SK-N-SH (cell line): ENCODE data around the gene CYP2W1.

Experiments
- CTCF ChIP-seq: fragments of 200-600 bp; sonication (generic); IDR thresholded peaks from 2 replicates; pipeline ENCODE4 v1.6.1; 2017; ENCODE audit warnings: antibody characterized with exemption, mild to moderate bottlenecking, moderate library complexity
- EP300 ChIP-seq, 2 experiments: IDR thresholded peaks; 2 replicates each; pipeline versions ENCODE4 v1.4.0 to v1.6.1; 2012; ENCODE audit warnings: borderline replicate concordance in 1 of 2, low read depth in 1 of 2, low read length in 1 of 2
- IRF3 ChIP-seq: fragments of 150-350 bp; IDR thresholded peaks from 2 replicates; pipeline ENCODE4 v1.6.1; 2016; ENCODE audit warnings: mild to moderate bottlenecking, low read depth, low read length
- NRF1 ChIP-seq: IDR thresholded peaks from 2 replicates; pipeline ENCODE4 v1.6.1; 2012; ENCODE audit warnings: low read depth, mild to moderate bottlenecking, low read length

GRCh38 chr7:951881-952547 is 31.0 kb upstream of the CYP2W1 start:
- TF ChIP-seq EP300 (IDR thresholded peaks at IDR 0.05; ENCODE audit: borderline replicate concordance in 1 of 2, low read depth in 1 of 2, low read length in 1 of 2) (no peak), CTCF (no peak), IRF3 (no peak), NRF1 (no peak)
